Loucy (cell line): ENCODE results near the gene CHMP3.

ENCODE experiments used
- EZH2phosphoT487 ChIP-seq: fragments of 200-600 bp; IDR thresholded peaks from 2 replicates; pipeline ENCODE4 v1.6.1; 2018; ENCODE audit warnings: antibody characterized with exemption, mild to moderate bottlenecking, moderate library complexity, borderline replicate concordance
- TF ChIP-seq, protein P1 (sequence below): fragments of 200-600 bp; sonication (generic); conservative IDR thresholded peaks from 2 replicates; pipeline ENCODE4 v1.5.1; 2014; ENCODE audit warnings: mild to moderate bottlenecking, antibody characterized with exemption, low read length

DNA sequence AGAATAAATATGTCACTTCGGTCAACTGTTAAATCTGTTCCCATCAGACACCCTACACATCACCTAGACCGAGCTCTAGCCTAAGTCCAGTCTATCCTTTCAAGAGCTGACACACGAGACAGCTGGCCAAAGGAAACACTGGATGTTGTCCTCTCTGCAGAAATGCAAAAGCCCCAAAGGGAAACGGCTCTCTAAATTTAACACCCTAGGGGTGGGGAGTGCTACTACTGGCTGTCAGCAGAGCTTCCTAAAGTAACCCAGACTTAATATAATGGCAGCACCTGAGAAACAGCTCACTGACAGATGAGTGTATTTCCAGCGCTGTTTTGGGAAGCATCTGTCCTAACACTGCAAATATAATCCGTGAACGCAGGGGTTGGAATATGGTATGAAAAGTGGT is 55.6 kb downstream of the CHMP3 start:
- TF ChIP-seq, protein P1, sequence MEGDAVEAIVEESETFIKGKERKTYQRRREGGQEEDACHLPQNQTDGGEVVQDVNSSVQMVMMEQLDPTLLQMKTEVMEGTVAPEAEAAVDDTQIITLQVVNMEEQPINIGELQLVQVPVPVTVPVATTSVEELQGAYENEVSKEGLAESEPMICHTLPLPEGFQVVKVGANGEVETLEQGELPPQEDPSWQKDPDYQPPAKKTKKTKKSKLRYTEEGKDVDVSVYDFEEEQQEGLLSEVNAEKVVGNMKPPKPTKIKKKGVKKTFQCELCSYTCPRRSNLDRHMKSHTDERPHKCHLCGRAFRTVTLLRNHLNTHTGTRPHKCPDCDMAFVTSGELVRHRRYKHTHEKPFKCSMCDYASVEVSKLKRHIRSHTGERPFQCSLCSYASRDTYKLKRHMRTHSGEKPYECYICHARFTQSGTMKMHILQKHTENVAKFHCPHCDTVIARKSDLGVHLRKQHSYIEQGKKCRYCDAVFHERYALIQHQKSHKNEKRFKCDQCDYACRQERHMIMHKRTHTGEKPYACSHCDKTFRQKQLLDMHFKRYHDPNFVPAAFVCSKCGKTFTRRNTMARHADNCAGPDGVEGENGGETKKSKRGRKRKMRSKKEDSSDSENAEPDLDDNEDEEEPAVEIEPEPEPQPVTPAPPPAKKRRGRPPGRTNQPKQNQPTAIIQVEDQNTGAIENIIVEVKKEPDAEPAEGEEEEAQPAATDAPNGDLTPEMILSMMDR: no peak
- no peak for TF ChIP-seq EZH2phosphoT487
